Keratinocyte (primary cell): ENCODE data around the gene DUSP14. TPM values are rescaled to one million over a fixed set of nuclear protein-coding genes. Genes with fewer than 3 reads are reported as not detected.
"Not testable (repeated sequence)": the region's sequence is repeated elsewhere in the genome, so short reads cannot be mapped to it uniquely, and the experiment has no call there.

Experiments used
- DNase-seq: peaks from one replicate; pipeline ENCODE4 v3.0.0-alpha.2; 2011; ENCODE audit warnings: low read depth, missing footprints, low spot score
- FAIRE-seq: peaks from 2 replicates; lab custom pipeline; 2011; peaks lifted over from hg19 to GRCh38; lab: Jason Lieb, UNC
- H2AFZ ChIP-seq: 2 replicates; pipeline ENCODE4 v1.6.0; 2012; ENCODE audit warnings: low read length, control low read depth, inconsistent platforms; ENCODE audit not compliant: control insufficient read depth
- H3K27ac ChIP-seq: 2 replicates; pipeline ENCODE4 v1.5.1; 2011; ENCODE audit warnings: low read length; ENCODE audit not compliant: control insufficient read depth, insufficient read depth
- H3K27me3 ChIP-seq: 3 replicates; pipeline ENCODE4 v1.6.0; 2011; ENCODE audit warnings: low read length; ENCODE audit not compliant: control insufficient read depth, insufficient read depth; ENCODE audit errors: extremely low read depth
- H3K36me3 ChIP-seq, 2 experiments: 2 replicates in 1 of 2; 3 replicates in 1 of 2; pipeline ENCODE4 v1.5.1; 2011; ENCODE audit warnings: low read length in 2 of 2, mild to moderate bottlenecking in 1 of 2; ENCODE audit not compliant: control insufficient read depth in 2 of 2, insufficient read depth in 2 of 2; ENCODE audit errors: extremely low read depth in 1 of 2
- H3K4me1 ChIP-seq: 3 replicates; pipeline ENCODE4 v1.5.1; 2011; ENCODE audit warnings: low read length; ENCODE audit not compliant: control insufficient read depth, insufficient read depth; ENCODE audit errors: extremely low read depth
- H3K4me2 ChIP-seq: 3 replicates; pipeline ENCODE4 v1.6.0; 2011; ENCODE audit warnings: low read depth, low read length; ENCODE audit not compliant: control insufficient read depth, insufficient read depth; ENCODE audit errors: extremely low read depth
- H3K4me3 ChIP-seq, 3 experiments: fragments of 200-600 bp in 1 of 3; sonication (generic) in 1 of 3; 2 replicates in 2 of 3; 3 replicates in 1 of 3; pipeline ENCODE4 v1.5.1; 2011 to 2016; ENCODE audit warnings: low read length in 3 of 3, mild to moderate bottlenecking in 3 of 3, control low read depth in 2 of 3, inconsistent platforms in 1 of 3, low read depth in 1 of 3, mixed read lengths in 1 of 3, mixed run types in 1 of 3, moderate library complexity in 1 of 3; ENCODE audit not compliant: control insufficient read depth in 2 of 3, insufficient read depth in 2 of 3; ENCODE audit errors: extremely low read depth in 1 of 3
- H3K79me2 ChIP-seq: 2 replicates; pipeline ENCODE4 v1.6.0; 2012; ENCODE audit warnings: low read length; ENCODE audit not compliant: control insufficient read depth, insufficient read depth
- H3K9ac ChIP-seq: 3 replicates; pipeline ENCODE4 v1.6.0; 2011; ENCODE audit warnings: low read length; ENCODE audit not compliant: control insufficient read depth, insufficient read depth; ENCODE audit errors: extremely low read depth
- H3K9me1 ChIP-seq: 3 replicates; pipeline ENCODE4 v1.6.0; 2011; ENCODE audit warnings: low read length; ENCODE audit not compliant: control insufficient read depth, insufficient read depth; ENCODE audit errors: extremely low read depth
- H3K9me3 ChIP-seq: 2 replicates; pipeline ENCODE4 v1.5.1; 2012; ENCODE audit warnings: low read depth, low read length; ENCODE audit not compliant: control insufficient read depth
- H4K20me1 ChIP-seq: 3 replicates; pipeline ENCODE4 v1.6.0; 2011; ENCODE audit warnings: low read length; ENCODE audit not compliant: control insufficient read depth, insufficient read depth; ENCODE audit errors: extremely low read depth
- CTCF ChIP-seq, 3 experiments: IDR thresholded peaks in 1 of 3; conservative IDR thresholded peaks in 1 of 3; optimal IDR thresholded peaks in 1 of 3; 2 replicates in 2 of 3; 3 replicates in 1 of 3; pipeline versions ENCODE3 to v1.5.1; 2011; ENCODE audit warnings: low read length in 3 of 3, mild to moderate bottlenecking in 3 of 3, moderate library complexity in 2 of 3, control low read depth in 1 of 3, inconsistent platforms in 1 of 3; ENCODE audit not compliant: insufficient read depth in 2 of 3; ENCODE audit errors: extremely low read depth in 1 of 3
- EZH2 ChIP-seq: IDR thresholded peaks from one replicate; pipeline ENCODE4 v1.6.1; 2012; ENCODE audit warnings: inconsistent platforms, mild to moderate bottlenecking, low read length, moderate library complexity
- dilution Hi-C: fragments of 300-500 bp; cut with MboI; formaldehyde crosslinking; loops from one replicate; pipeline ENCODE4 v1.7.0; 2020; ENCODE audit warnings: low sequenced_read_pairs; ENCODE audit not compliant: extremely low pct_ligation_motif_present
- polyA minus RNA-seq, 3 experiments: library from RNA; depleted of rRNA, polyadenylated mRNA; stranded (reverse); fragments of >200 nt; gene quantifications; 1 replicate in 1 of 3; 2 replicates in 1 of 3; 3 replicates in 1 of 3; pipeline ENCODE4 v1.2.3, GENCODE V29; 2011
- polyA plus RNA-seq, 5 experiments: library from polyadenylated mRNA; depleted of rRNA in 3 of 5; stranded (reverse) in 3 of 5; stranded (forward) in 1 of 5; unstranded in 1 of 5; fragments of >200 nt; gene quantifications; 1 replicate in 1 of 5; 2 replicates in 3 of 5; 3 replicates in 1 of 5; pipeline versions ENCODE4 v1.2.1 to v1.2.3, GENCODE V29; 2011 to 2012; ENCODE audit warnings: missing spikeins in 2 of 5, low read depth in 1 of 5, low replicate concordance in 1 of 5

Gene DUSP14, protein sequence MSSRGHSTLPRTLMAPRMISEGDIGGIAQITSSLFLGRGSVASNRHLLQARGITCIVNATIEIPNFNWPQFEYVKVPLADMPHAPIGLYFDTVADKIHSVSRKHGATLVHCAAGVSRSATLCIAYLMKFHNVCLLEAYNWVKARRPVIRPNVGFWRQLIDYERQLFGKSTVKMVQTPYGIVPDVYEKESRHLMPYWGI
- polyA plus RNA-seq (169 to 226 TPM (median 210 TPM) in 3 replicates), polyA minus RNA-seq (137 to 243 TPM (median 145 TPM) in 3 replicates)
- polyA plus RNA-seq (2011; ENCODE audit: low read depth): 52.8 TPM
- 197 and 226 TPM in 2 replicates for polyA plus RNA-seq (2011; cell fraction: cytosol; rRNA removed)
- 187 and 230 TPM in 2 replicates for polyA plus RNA-seq (2011; cell fraction: nucleus; rRNA removed)
- polyA plus RNA-seq (2012; ENCODE audit: low replicate concordance): 115 and 211 TPM in 2 replicates
- polyA minus RNA-seq (2011; cell fraction: cytosol; rRNA and poly(A)+ RNA removed): 130 TPM
- 77.0 and 108 TPM in 2 replicates for polyA minus RNA-seq (2011; cell fraction: nucleus; rRNA and poly(A)+ RNA removed)

DNA sequence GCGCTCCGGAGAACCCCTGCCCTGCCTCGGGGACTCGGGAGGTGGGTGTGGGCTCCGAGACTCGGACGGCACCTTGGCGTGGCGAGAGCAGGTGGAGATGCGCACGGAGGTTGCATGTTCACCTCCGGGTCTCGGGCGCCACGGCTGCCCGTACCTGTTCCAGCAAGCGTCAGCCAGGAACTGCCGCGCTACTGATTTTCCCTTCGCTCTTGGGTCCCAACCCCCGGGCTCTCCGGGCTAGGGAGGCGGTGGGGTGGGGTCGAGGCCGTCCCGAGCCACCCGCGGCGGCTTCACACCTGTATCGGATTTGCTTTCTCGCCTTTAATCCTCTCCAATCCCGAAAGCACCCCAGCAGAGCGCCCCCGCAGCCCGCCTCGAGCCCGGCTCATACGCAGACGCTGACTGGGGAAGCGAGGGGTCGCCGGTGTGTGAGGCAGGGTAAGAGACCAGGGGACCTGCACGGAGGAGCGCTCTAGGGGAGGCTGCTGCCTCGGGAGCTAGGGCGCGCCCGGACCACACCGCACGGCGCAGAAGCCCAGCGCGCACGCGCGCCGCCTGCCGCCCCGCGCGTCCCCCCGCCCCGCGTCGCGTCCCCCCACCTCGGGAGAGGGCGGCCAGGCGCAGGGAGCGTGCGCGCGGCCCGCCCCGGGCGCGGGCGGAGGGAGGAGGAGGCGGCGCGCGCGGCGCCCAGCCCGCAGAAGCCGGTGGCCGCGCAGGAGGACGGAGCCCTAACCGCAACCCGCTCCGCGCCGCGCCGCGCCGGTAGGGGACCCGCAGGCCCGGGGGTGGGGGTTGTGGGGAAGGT, at the start of gene DUSP14:
TSS of gene DUSP14 (plus strand) at position 695 of the 805 bp plus-strand sequence. CDS start 22,382 bp downstream, outside the sequence.
- no peaks in the 10 kb centered on the region for H3K27me3 ChIP-seq
- peaks cover 32% of the 10 kb centered on the region for H3K4me1 ChIP-seq
- H3K4me2 ChIP-seq: peak within 1 kb of the TSS; percentile 96
- peak in 1 of 3 experiments; percentile 9 for TF ChIP-seq CTCF (optimal IDR thresholded peaks at IDR 0.05 in 1 of 3, IDR thresholded peaks at IDR 0.05 in 1 of 3, conservative IDR thresholded peaks at IDR 0.05 in 1 of 3; ENCODE audit: extremely low read depth in 1 of 3, insufficient read depth in 2 of 3, low read length in 3 of 3)
- TF ChIP-seq EZH2: no peak
- H3K9ac ChIP-seq: peak within 1 kb of the TSS; percentile 89
- H2AFZ ChIP-seq: peak within 1 kb of the TSS; percentile 50
- H3K27ac ChIP-seq: peak within 1 kb of the TSS; percentile 99
- H4K20me1 ChIP-seq: peaks cover 3% of the 10 kb centered on the region
- H3K9me3 ChIP-seq: no peaks in the 10 kb centered on the region
- peaks cover 35% of the 10 kb centered on the region for H3K79me2 ChIP-seq
- peaks cover 0 to 2% of the 10 kb centered on the region in 2 experiments for H3K36me3 ChIP-seq
- dilution Hi-C loops: no loop called here
- no peaks in the 10 kb centered on the region for H3K9me1 ChIP-seq
- DNase-seq (no peak), FAIRE-seq (no peak)
- H3K4me3 ChIP-seq: peak within 1 kb of the TSS; percentile 67 to 86 (median 83)

GRCh38 chr17:37440424-37440823, 49.3 kb upstream of the DUSP14 start:
- DNase-seq: no peak
- no peaks in the 10 kb centered on the region for H3K9me1 ChIP-seq
- no peaks in the 10 kb centered on the region for H4K20me1 ChIP-seq
- H3K9ac ChIP-seq: no peak overlapping the region
- peaks cover 8 to 18% of the 10 kb centered on the region in 2 experiments for H3K36me3 ChIP-seq
- dilution Hi-C loops: no loop called here
- H3K9me3 ChIP-seq: no peaks in the 10 kb centered on the region
- FAIRE-seq: no peak
- no peak overlapping the region for H3K4me3 ChIP-seq
- H3K4me1 ChIP-seq: no peaks in the 10 kb centered on the region
- no peak overlapping the region for H3K27ac ChIP-seq
- H3K4me2 ChIP-seq: no peak overlapping the region
- no peaks in the 10 kb centered on the region for H3K79me2 ChIP-seq
- H2AFZ ChIP-seq: no peak overlapping the region
- no peak for TF ChIP-seq EZH2
- no peak for TF ChIP-seq CTCF (optimal IDR thresholded peaks at IDR 0.05 in 1 of 3, IDR thresholded peaks at IDR 0.05 in 1 of 3, conservative IDR thresholded peaks at IDR 0.05 in 1 of 3; ENCODE audit: extremely low read depth in 1 of 3, insufficient read depth in 2 of 3, low read length in 3 of 3)
- no peaks in the 10 kb centered on the region for H3K27me3 ChIP-seq

- peaks cover 8 to 18% of the 10 kb centered on the region in 2 experiments for H3K36me3 ChIP-seq
- DNase-seq, H2AFZ ChIP-seq, H3K4me1 ChIP-seq, H3K4me2 ChIP-seq, H3K27me3 ChIP-seq, dilution Hi-C loops, FAIRE-seq, H3K9me3 ChIP-seq, H3K9me1 ChIP-seq, H3K27ac ChIP-seq, H3K79me2 ChIP-seq, H3K9ac ChIP-seq, H4K20me1 ChIP-seq, H3K4me3 ChIP-seq: not testable (repeated sequence)
Observed at GRCh38 chr17:37441369-37442014, 48.2 kb upstream of the DUSP14 start.
